B cell (primary cell): ENCODE data around the gene PTGES3.

Source experiments
- EZH2 ChIP-seq: IDR thresholded peaks from 2 replicates; pipeline ENCODE4 v1.6.1; 2012; ENCODE audit warnings: borderline replicate concordance, low read depth, mild to moderate bottlenecking, moderate library complexity, low read length; ENCODE audit not compliant: insufficient read depth, poor library complexity, severe bottlenecking
- TF ChIP-seq, protein P1 (sequence below): fragments of 200-600 bp; IDR thresholded peaks from one replicate; pipeline ENCODE4 v1.8.0; 2022; ENCODE audit warnings: antibody characterized with exemption, mild to moderate bottlenecking

DNA sequence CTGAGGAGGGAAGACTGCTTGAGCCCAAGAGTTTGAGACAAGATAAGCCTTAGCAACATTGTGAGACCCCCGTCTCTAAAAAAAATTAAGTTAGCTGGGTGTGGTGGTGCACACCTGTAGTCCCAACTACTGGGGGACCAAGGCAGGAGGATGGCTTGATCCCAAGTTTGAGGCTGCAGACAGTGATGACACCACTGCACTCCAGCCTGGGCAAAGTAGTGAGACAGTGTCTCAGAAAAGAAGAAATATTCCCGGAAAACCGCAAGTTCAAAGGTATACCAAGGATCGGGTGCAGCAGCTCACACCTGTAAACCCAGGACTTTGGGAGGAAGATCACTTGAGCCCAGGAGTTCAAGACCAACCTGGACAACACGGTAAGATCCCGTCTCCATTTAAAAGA lies 5.8 kb downstream of the PTGES3 start:
- TF ChIP-seq, protein P1, sequence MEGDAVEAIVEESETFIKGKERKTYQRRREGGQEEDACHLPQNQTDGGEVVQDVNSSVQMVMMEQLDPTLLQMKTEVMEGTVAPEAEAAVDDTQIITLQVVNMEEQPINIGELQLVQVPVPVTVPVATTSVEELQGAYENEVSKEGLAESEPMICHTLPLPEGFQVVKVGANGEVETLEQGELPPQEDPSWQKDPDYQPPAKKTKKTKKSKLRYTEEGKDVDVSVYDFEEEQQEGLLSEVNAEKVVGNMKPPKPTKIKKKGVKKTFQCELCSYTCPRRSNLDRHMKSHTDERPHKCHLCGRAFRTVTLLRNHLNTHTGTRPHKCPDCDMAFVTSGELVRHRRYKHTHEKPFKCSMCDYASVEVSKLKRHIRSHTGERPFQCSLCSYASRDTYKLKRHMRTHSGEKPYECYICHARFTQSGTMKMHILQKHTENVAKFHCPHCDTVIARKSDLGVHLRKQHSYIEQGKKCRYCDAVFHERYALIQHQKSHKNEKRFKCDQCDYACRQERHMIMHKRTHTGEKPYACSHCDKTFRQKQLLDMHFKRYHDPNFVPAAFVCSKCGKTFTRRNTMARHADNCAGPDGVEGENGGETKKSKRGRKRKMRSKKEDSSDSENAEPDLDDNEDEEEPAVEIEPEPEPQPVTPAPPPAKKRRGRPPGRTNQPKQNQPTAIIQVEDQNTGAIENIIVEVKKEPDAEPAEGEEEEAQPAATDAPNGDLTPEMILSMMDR = no peak
- TF ChIP-seq EZH2 = no peak
